ENCODE measurements around the gene PPP1CA.
"Not testable (repeated sequence)": the region's sequence is repeated elsewhere in the genome, so short reads cannot be mapped to it uniquely, and the experiment has no call there.

PPP1CA gene

GRCh38 chr11:67435031-67435726 is 33.5 kb upstream of the PPP1CA start:
- no peak for DNase-seq (ENCODE audit: low read depth)

DNA sequence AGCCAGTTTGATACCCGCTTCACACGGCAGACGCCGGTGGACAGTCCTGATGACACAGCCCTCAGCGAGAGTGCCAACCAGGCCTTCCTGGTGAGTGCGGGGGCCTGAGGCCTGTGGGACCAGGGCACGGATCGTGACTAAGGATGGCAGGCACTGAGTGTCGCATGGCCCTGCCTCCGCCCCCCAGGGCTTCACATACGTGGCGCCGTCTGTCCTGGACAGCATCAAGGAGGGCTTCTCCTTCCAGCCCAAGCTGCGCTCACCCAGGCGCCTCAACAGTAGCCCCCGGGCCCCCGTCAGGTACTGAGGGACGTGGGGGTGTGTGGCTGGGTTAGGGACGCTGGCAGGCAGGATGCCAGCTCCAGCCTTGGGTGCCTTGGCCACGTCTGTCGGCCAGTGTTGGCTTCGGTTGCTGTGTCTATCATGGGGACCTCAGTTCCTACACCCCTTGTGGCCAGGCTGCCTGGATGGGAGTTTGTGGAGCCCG is 32.8 kb upstream of the PPP1CA start:
- no peak for DNase-seq (ENCODE audit: low read depth)

DNA sequence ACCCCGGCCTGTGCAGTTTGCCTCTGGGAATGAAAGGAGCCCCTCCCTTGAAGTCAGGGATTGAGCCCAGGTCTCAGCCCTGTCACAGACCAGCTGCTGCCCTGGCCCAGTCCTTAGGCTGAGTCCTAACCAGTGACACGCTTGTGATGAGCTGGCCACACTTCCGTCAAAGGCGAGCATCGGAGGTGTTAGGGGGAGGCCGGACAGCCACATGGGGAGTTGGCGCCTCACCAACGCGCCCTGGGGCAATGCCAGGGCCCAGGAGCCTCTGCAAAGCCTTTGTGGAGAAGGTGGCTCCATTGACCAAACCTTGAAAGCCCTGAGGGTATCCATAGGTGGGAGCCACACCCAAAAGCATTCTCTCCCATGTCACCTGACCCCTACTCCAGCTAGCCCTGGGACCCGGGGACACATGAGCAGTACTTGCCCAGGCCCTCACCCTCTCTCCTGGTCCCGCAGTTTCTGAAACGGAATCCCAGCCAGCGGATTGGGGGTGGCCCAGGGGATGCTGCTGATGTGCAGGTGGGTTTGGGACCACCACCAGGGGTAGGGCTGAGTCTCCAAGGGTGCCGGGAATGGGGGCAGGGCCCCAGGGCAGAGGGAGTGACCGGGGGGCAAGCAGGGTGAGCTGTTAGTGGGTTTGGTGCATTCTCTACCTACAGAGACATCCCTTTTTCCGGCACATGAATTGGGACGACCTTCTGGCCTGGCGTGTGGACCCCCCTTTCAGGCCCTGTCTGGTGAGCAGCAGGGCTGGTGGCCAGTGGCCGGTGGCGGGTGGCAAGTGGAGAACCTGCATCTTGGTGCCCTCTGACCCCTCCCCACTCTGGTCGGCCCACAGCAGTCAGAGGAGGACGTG is 32.1 kb upstream of the PPP1CA start:
- no peak for DNase-seq (ENCODE audit: low read depth)

DNA sequence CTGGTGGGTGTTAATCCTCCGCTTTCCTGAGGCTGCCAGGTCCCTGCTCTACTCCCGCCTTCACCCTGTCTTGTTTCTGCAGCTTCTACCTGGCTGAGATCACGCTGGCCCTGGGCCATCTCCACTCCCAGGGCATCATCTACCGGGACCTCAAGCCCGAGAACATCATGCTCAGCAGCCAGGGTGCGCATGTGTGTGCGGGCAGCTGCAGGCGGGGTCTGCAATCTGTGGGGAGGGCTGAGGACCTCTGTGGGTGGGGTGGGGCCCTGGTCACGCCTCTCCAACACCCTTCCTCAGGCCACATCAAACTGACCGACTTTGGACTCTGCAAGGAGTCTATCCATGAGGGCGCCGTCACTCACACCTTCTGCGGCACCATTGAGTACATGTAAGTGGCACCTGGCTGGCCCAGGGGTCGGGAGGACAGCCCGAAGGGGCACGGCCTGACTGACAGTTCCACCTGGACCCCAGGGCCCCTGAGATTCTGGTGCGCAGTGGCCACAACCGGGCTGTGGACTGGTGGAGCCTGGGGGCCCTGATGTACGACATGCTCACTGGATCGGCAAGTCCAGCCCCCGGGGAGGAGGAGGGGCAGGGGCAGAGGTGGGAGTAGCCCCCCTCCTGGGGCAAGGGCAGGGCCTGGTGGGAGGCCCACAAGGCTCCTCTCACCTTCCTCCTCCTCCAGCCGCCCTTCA is 31.1 kb upstream of the PPP1CA start:
- DNase-seq (ENCODE audit: low read depth), result no peak

GRCh38 chr11:67431346-67432249 is 29.9 kb upstream of the PPP1CA start:
- DNase-seq (ENCODE audit: low read depth), result no peak

- DNase-seq (ENCODE audit: low read depth), result no peak
Observed at GRCh38 chr11:67429722-67430121, 28.1 kb upstream of the PPP1CA start.

DNA sequence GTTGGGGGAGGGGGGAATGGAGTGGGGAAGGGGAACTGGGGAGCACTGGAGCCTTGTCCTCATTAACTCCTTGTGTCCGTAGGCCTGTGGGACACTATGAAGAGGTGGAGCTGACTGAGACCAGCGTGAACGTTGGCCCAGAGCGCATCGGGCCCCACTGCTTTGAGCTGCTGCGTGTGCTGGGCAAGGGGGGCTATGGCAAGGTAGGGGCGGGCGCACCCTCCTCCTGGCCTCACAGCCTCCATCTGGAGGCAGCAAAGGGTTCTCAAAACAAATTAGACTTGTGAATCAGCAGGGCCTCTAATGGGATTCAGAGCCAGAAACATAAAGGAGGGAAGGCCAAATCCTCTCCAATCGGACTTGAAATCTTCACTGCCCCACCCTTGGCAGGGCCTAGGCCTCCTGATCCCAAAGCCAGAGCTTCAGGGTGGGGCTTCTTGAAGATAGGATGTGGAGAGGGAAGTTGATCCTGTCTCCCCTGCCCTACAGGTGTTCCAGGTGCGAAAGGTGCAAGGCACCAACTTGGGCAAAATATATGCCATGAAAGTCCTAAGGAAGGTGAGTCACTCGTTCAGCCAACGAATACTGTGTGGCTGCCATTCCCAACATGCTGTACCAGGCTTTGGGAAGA is 27.5 kb upstream of the PPP1CA start:
- DNase-seq (ENCODE audit: low read depth), result no peak

DNA sequence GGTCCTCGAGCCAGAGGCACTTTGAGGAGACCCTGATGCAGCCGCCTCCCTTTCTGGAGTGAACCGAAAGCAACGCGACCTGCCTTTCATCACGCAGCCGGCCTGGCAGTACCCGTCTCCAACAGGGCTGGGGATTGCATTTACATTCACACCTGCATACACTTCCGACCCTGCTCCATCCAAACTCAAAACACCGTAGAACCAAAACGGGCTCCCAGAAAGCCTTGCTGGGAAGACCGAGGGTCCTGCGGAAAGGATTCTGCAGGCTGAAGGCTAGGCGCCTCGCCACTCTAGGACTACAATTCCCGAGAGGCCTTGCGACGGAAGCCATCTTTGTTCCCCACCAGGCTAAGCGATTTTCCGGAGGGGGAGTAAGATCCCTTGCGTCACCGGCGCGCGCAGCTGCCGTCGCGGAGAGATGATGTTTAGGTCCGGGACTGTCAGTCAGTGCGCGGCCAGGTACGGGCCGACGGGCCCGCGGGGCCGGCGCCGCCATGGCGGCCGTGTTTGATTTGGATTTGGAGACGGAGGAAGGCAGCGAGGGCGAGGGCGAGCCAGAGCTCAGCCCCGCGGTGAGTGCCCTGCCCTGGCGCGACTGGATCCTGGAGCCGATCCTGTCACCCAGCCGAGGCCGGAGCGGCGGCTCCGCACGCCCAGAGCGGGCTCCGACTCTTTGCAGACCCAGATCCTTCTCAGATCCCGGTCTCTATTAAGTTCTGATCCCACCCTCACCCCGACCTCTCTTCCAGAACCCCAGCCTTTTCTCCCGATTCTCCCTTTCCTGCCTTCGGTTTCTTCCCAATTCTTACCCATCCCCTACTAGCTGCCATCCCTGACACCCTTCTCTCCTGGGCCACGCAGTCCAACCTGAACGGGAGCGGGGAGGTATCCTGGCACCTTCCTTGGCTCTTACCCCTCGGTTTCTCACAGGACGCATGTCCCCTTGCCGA is 26.7 kb upstream of the PPP1CA start, which contains the start of gene RPS6KB2:
Gene RPS6KB2 (plus strand): TSS at position 443 of the 950 bp plus-strand sequence. CDS start 52 bp downstream, at position 495.
- peak; percentile 99 for DNase-seq (ENCODE audit: low read depth)

DNA sequence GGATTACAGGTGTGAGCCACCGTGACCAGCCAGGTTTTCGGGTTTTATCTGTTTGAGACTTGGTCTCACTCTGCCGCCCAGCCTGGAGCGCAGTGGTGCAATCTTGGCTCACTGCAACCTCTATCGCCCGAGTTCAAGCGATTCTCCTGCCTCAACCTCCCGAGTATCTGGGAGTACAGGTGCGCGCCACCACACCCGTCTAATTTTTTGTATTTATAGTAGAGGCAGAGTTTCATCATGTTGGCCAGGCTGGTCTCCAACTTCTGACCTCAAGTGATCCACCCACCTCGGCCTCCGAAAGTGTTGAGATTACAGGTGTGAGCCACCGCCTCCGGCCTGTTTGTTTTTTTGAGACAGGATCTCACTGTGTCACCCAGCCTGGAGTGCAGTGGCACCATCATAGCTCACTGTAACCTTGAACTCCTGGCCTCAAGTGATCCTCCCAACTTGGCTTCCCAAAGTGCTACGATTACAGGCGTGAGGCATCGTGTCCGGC is 25.8 kb upstream of the PPP1CA start:
- not testable (repeated sequence) for DNase-seq (ENCODE audit: low read depth)

- DNase-seq (ENCODE audit: low read depth), result no peak
Observed at GRCh38 chr11:67423891-67424613, 22.4 kb upstream of the PPP1CA start.

DNA sequence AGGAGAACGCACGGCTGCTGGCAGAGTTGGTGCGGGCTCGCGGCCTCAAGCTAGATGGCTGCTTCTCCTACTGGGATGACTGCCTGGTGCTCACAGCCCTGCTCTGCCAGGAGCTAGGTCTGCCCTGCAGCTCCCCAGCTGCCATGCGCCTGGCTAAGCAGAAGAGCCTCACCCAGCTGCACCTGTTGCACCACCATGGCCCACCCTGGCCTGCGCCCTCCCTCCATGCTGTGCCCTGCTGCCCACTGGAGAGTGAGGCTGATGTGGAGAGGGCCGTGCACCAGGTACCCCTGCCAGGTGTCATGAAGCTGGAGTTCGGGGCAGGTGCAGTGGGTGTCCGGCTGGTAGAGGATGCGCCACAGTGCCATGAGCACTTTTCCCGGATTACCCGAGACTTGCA is 21.8 kb upstream of the PPP1CA start:
- DNase-seq (ENCODE audit: low read depth), result no peak

DNA sequence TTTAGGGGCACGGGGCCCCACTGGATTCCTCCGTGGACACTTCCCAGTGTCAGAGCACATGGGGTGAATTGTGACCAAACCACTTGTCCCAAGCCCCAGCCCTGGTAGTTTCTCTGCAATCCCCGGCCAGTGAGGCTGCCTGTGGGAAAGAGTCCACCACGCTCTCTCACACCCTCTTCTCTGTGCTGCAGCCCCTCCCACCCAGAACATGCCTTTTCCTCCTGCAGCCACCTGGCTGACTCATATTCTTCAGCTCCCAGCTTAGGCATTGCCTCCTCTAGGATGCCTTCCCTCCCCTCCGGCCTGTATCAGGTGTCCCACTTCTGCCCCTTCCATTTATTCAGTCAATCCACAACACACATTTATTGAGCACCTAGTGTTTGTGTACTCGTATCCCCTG is 21.2 kb upstream of the PPP1CA start:
- no peak for DNase-seq (ENCODE audit: low read depth)

GRCh38 chr11:67421430-67422031 is 19.9 kb upstream of the PPP1CA start:
- no peak for DNase-seq (ENCODE audit: low read depth)

DNA sequence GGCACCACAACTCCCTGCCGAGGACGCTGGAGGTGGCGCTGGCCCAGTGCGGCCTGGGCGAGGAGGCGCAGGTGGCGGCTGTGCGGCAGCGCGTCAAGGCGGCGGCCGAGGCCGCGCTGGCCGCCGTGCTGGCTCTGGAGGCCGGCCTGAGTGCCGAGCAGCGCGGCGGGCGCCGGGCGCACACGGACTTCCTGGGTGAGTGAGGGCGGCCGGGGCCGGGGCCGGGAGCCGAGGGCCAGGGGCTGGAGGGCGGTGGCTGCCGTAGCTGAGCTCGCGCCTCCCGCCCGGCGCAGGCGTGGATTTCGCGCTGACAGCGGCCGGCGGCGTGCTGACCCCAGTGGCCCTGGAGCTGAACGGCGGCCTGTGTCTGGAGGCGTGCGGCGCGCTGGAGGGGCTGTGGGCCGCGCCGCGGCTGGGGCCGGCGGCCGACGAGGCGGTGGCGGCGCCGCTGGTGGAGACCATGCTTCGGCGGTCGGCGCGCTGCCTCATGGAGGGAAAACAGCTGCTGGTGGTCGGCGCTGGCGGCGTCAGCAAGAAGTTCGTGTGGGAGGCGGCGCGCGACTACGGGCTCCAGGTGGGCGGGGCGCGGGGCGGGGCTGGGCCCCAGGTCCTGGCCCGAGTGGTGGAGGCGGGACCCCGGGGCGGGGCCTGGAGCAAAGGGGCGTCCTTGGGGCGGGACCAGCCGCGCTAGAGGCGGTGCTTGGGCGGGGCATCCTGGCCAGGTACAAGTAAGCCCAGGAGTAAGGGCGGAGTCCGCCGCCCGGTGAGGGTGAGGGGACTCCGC is 19.2 kb upstream of the PPP1CA start:
- peak; percentile 98 for DNase-seq (ENCODE audit: low read depth)

DNA sequence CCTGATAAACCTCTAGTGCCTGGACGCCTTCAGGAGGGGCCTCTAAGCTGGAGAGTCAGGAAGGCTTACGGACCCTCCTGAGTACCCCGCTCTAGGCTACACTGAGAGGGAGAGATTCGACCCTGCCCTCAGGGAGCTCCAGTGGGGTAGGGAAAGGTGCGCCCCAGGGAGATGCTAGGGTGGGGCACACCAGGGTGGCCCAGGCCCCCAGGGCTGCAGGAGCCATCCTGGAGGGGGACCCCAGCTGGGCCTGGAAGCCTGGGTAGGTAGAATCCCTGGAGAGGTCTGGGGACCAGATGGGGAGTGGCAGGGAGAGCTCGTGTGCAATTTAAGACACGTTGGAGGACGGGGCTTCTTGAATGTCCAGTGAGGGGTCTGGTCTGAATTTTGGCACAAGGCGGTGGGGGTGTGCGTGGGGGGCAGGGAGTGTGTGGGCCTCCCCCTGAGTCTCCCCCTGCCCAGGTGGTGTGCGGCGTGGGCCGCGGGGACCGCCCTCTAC is 18.5 kb upstream of the PPP1CA start:
- no peak for DNase-seq (ENCODE audit: low read depth)

GRCh38 chr11:67419325-67420049 is 17.8 kb upstream of the PPP1CA start:
- DNase-seq (ENCODE audit: low read depth), result no peak

All from T follicular helper cell (primary cell).